Measurements from ENCODE around the gene SGPL1.

The SGPL1 gene

DNA sequence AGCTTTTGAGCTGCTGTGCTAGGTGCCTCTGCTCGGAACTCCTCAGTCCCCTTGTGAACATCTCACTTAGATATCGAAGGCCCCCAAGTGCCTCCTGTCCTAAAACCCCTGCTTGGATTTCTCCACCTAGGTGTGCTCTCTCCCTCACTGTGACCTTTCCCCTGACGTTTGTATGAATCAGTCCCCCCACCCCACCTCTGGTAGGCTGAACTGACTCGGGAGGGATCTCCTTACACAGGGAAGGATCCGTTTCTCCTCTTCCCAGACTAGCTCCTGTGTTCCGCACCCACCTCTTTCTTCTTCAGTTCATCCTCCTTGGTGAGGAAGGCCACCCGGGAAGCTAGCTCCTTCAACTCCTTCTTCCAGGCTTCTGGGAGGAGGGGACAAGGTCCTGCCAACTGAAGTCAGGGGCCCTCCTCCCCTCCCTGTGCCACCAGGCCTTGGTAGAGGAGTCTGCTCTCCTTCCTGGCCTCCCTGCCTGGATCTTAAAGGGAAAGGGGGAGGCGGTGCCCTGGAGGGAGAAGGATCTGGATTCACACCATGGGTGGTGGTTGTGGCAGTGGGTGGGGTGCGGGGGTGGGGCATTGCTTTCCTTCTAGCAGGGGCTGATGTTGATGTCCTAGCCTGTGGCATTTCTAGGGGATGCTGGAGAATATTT, 37.4 kb upstream of the SGPL1 start:
- H3K4me3 ChIP-seq (ENCODE audit: low read depth, low read length): no peak overlapping the region
- H3K4me1 ChIP-seq: peaks cover 4% of the 10 kb centered on the region
- H2AFZ ChIP-seq: no peak overlapping the region
- H3K36me3 ChIP-seq (ENCODE audit: control insufficient read depth, insufficient read depth, low read length): no peaks in the 10 kb centered on the region
- H3K9ac ChIP-seq: no peak overlapping the region
- H3K4me2 ChIP-seq (ENCODE audit: low read length): no peak overlapping the region
- TF ChIP-seq, protein P1, sequence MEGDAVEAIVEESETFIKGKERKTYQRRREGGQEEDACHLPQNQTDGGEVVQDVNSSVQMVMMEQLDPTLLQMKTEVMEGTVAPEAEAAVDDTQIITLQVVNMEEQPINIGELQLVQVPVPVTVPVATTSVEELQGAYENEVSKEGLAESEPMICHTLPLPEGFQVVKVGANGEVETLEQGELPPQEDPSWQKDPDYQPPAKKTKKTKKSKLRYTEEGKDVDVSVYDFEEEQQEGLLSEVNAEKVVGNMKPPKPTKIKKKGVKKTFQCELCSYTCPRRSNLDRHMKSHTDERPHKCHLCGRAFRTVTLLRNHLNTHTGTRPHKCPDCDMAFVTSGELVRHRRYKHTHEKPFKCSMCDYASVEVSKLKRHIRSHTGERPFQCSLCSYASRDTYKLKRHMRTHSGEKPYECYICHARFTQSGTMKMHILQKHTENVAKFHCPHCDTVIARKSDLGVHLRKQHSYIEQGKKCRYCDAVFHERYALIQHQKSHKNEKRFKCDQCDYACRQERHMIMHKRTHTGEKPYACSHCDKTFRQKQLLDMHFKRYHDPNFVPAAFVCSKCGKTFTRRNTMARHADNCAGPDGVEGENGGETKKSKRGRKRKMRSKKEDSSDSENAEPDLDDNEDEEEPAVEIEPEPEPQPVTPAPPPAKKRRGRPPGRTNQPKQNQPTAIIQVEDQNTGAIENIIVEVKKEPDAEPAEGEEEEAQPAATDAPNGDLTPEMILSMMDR (IDR thresholded peaks at IDR 0.05): no peak
- no peaks in the 10 kb centered on the region for H3K9me3 ChIP-seq (ENCODE audit: control insufficient read depth, low read length)
- H3K27me3 ChIP-seq (ENCODE audit: control insufficient read depth, insufficient read depth, low read length): no peaks in the 10 kb centered on the region
- no peaks in the 10 kb centered on the region for H3K79me2 ChIP-seq
- no peak overlapping the region for H3K27ac ChIP-seq

DNA sequence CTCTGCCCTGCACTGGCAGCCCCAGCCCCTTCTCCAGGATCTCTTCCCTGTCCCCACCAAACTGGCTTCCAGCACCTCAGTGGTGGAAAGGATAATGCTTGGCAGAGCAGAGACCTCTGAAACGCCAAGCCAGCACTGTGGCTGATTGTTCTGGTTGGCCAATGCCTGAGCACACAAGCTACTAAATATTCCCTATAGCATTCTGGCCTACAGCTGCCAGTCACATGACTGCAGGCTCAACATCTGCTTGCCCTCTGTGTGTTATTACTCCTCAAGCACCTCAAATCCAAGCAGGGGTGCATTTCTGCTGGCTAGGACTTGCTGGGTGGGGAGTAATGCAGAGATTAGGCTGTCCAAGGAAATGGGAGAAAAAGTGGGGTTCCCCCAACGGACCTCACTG, 36.7 kb upstream of the SGPL1 start:
- Histone ChIP-seq H3K36me3 (ENCODE audit: control insufficient read depth, insufficient read depth, low read length) (no peaks in the 10 kb centered on the region), H3K27ac (no peak overlapping the region), H3K9me3 (ENCODE audit: control insufficient read depth, low read length) (no peaks in the 10 kb centered on the region), H3K79me2 (no peaks in the 10 kb centered on the region), H2AFZ (no peak overlapping the region), H3K4me2 (ENCODE audit: low read length) (no peak overlapping the region), H3K9ac (no peak overlapping the region), H3K27me3 (ENCODE audit: control insufficient read depth, insufficient read depth, low read length) (no peaks in the 10 kb centered on the region), H3K4me3 (ENCODE audit: low read depth, low read length) (no peak overlapping the region), H3K4me1 (peaks cover 4% of the 10 kb centered on the region)
- TF ChIP-seq, protein P1 (IDR thresholded peaks at IDR 0.05): no peak

DNA sequence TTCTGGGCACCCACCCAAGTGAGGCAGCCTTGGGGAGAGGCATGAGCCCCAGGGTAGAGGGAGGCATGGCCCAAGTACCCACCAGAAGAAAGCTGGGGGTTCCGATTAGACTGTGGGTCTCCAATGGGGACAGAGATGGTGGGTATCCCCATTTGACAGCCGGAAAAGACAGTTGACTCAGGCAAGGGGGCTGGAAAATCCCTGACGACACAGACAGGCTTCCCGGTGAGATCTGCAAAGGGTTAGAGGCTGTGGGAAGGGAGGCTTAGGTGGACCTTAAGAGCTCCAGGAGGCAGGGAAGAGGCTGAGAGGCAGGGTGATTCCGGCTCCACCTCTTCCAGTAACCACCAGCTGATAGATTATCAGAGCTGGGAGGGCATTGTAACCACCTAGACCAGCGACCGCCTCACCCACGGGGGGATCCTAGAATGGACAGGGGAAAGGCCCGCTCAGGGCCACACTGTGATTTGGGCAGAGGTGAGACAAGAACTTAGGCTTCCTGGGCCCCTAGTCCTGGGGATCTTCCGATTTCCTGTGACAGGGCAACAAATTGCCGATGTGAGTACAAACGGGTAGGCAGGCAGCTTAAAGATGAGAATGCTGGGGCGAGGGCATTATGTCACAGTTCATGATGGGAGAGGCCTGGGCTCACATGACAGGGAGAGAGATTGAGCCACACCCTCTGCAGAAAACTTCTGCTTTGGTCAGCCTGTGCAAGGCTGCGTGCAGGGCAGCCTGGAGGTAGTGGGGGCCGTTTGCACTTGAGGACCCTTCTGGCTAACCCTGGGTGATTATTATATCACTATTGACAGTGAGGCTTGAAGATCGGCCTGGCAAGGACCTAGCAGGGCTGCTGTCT, 36.0 kb upstream of the SGPL1 start:
- Histone ChIP-seq H3K4me3 (ENCODE audit: low read depth, low read length) (no peak overlapping the region), H3K4me1 (peaks cover 4% of the 10 kb centered on the region), H3K27ac (no peak overlapping the region), H3K79me2 (no peaks in the 10 kb centered on the region), H3K36me3 (ENCODE audit: control insufficient read depth, insufficient read depth, low read length) (no peaks in the 10 kb centered on the region), H3K9ac (no peak overlapping the region), H3K4me2 (ENCODE audit: low read length) (no peak overlapping the region), H2AFZ (no peak overlapping the region), H3K9me3 (ENCODE audit: control insufficient read depth, low read length) (no peaks in the 10 kb centered on the region), H3K27me3 (ENCODE audit: control insufficient read depth, insufficient read depth, low read length) (no peaks in the 10 kb centered on the region)
- TF ChIP-seq, protein P1 (IDR thresholded peaks at IDR 0.05): no peak

DNA sequence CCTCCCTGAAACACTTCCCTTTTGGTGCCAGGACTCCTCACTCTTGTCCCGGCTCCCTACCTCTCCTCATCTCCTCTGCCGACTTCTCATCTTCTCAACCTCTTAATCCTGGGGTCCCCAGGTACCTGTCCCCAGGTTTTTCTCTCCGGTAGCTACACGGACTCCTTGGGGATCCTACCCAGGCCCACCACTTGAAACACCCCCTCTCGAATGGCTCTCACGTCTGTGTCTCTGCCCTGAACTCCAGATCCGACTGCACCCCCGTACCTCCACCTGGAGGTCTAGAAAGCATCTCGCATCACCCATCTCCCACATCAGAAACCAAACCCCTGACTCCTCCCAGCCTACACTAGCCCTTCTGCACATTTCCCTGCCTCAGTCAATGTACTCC, 35.4 kb upstream of the SGPL1 start:
- Histone ChIP-seq H3K4me1 (peaks cover 4% of the 10 kb centered on the region), H3K36me3 (ENCODE audit: control insufficient read depth, insufficient read depth, low read length) (no peaks in the 10 kb centered on the region), H3K27ac (no peak overlapping the region), H3K27me3 (ENCODE audit: control insufficient read depth, insufficient read depth, low read length) (no peaks in the 10 kb centered on the region), H3K79me2 (no peaks in the 10 kb centered on the region), H3K4me2 (ENCODE audit: low read length) (no peak overlapping the region), H3K9me3 (ENCODE audit: control insufficient read depth, low read length) (no peaks in the 10 kb centered on the region), H2AFZ (no peak overlapping the region), H3K4me3 (ENCODE audit: low read depth, low read length) (no peak overlapping the region), H3K9ac (no peak overlapping the region)
- TF ChIP-seq, protein P1 (IDR thresholded peaks at IDR 0.05): no peak

Data from parathyroid adenoma (tissue), 2 donors.